AG09319 (cell line): Measurements from ENCODE around the gene NOL6.
A peak's percentile ranks its signal among the peaks of the same experiment; 100 is the strongest.
"Not testable (repeated sequence)": the region's sequence is repeated elsewhere in the genome, so short reads cannot be mapped to it uniquely, and the experiment has no call there.

Experiments
- DNase-seq: peaks from one replicate; pipeline ENCODE4 v3.0.0-alpha.2; 2010; ENCODE audit warnings: low read depth; ENCODE audit errors: extremely low read depth
- CTCF ChIP-seq: IDR thresholded peaks from 2 replicates; pipeline ENCODE4 v1.5.1; 2011; ENCODE audit warnings: low read depth, mild to moderate bottlenecking, inconsistent platforms, low read length, moderate library complexity

Gene NOL6

GRCh38 chr9:33473643-33474352 is at the start of gene NOL6:
TSS of gene NOL6 (minus strand) at chr9:33473924. CDS start at chr9:33473842, 82 bp downstream.
- TF ChIP-seq CTCF, result no peak
- peak; percentile 98 for DNase-seq

GRCh38 chr9:33521861-33522260 is 48.1 kb upstream of the NOL6 start:
- DNase-seq, result not testable (repeated sequence)

GRCh38 chr9:33517934-33518577 is 44.3 kb upstream of the NOL6 start:
- DNase-seq, result not testable (repeated sequence)

GRCh38 chr9:33517373-33517772 is 43.6 kb upstream of the NOL6 start:
- DNase-seq, result no peak
- TF ChIP-seq CTCF, result peak; percentile 63

- DNase-seq, result not testable (repeated sequence)
Observed at GRCh38 chr9:33516397-33516796, 42.7 kb upstream of the NOL6 start.

GRCh38 chr9:33515342-33515995 is 41.7 kb upstream of the NOL6 start:
- not testable (repeated sequence) for DNase-seq

- DNase-seq, result not testable (repeated sequence)
Observed at GRCh38 chr9:33512535-33512934, 38.8 kb upstream of the NOL6 start.

GRCh38 chr9:33511184-33511517 is 37.4 kb upstream of the NOL6 start:
- not testable (repeated sequence) for DNase-seq

GRCh38 chr9:33510262-33511183 is 36.8 kb upstream of the NOL6 start:
- no peak for TF ChIP-seq CTCF
- DNase-seq, result no peak

GRCh38 chr9:33506626-33507370 is 33.1 kb upstream of the NOL6 start:
- no peak for TF ChIP-seq CTCF
- peak; percentile 71 for DNase-seq
